HepG2 (cell line): Measurements from ENCODE around the gene NPSR1. TPM values are rescaled to one million over a fixed set of nuclear protein-coding genes. Genes with fewer than 3 reads are reported as not detected.

Source experiments
- FOXK2 ChIP-seq: fragments of 450-650 bp; IDR thresholded peaks from 2 replicates; pipeline ENCODE4 v1.6.1; 2016
- JUND ChIP-seq: sonication (generic); formaldehyde crosslinking; IDR thresholded peaks from 2 replicates; pipeline ENCODE4 v1.8.0; 2022; ENCODE audit warnings: mild to moderate bottlenecking, missing genetic modification reagents
- MED1 ChIP-seq: sonication (generic); formaldehyde crosslinking; IDR thresholded peaks from 2 replicates; pipeline ENCODE4 v1.4.0; 2020; ENCODE audit warnings: missing genetic modification reagents
- MTA1 ChIP-seq: sonication (generic); formaldehyde crosslinking; IDR thresholded peaks from 2 replicates; pipeline ENCODE4 v1.4.0; 2020; ENCODE audit warnings: missing genetic modification reagents, mild to moderate bottlenecking, borderline replicate concordance
- PHF5A ChIP-seq: IDR thresholded peaks from one replicate; pipeline ENCODE4 v1.6.1; 2018; ENCODE audit warnings: low read depth, missing genetic modification reagents; ENCODE audit not compliant: unreplicated experiment
- POLR2AphosphoS5 ChIP-seq: IDR thresholded peaks from 2 replicates; pipeline ENCODE4 v1.6.1; 2012; ENCODE audit warnings: low read depth, low read length
- RELA ChIP-seq: sonication (generic); formaldehyde crosslinking; IDR thresholded peaks from 2 replicates; pipeline ENCODE4 v1.4.0; 2020; ENCODE audit warnings: missing genetic modification reagents
- SALL1 ChIP-seq: sonication (generic); formaldehyde crosslinking; IDR thresholded peaks from 2 replicates; pipeline ENCODE4 v1.8.0; 2022; ENCODE audit warnings: mild to moderate bottlenecking, missing genetic modification reagents
- SOX5 ChIP-seq: IDR thresholded peaks from 2 replicates; pipeline ENCODE4 v1.6.1; 2016; ENCODE audit warnings: borderline replicate concordance
- TAF1 ChIP-seq: sonication (generic); formaldehyde crosslinking; IDR thresholded peaks from 2 replicates; pipeline ENCODE4 v1.4.0; 2020; ENCODE audit warnings: missing genetic modification reagents
- TCF7 ChIP-seq: sonication (generic); IDR thresholded peaks from 2 replicates; pipeline ENCODE4 v1.6.1; 2016; ENCODE audit warnings: antibody characterized with exemption, low read depth
- TERF1 ChIP-seq: sonication (generic); formaldehyde crosslinking; IDR thresholded peaks from 2 replicates; pipeline ENCODE4 v1.8.0; 2022; ENCODE audit warnings: mild to moderate bottlenecking, missing genetic modification reagents, moderate library complexity
- ZBTB20 ChIP-seq: sonication (generic); formaldehyde crosslinking; IDR thresholded peaks from 2 replicates; pipeline ENCODE4 v1.8.1; 2023; ENCODE audit warnings: missing genetic modification reagents, low read depth, mild to moderate bottlenecking, borderline replicate concordance
- ZC3H13 ChIP-seq: sonication (generic); formaldehyde crosslinking; IDR thresholded peaks from 2 replicates; pipeline ENCODE4 v1.8.1; 2023; ENCODE audit warnings: mild to moderate bottlenecking, missing genetic modification reagents, moderate library complexity
- ZEB1 ChIP-seq: IDR thresholded peaks from 2 replicates; pipeline ENCODE4 v1.6.1; 2012; ENCODE audit warnings: mild to moderate bottlenecking, low read depth, inconsistent platforms; ENCODE audit not compliant: insufficient replicate concordance
- ZNF292 ChIP-seq: sonication (generic); formaldehyde crosslinking; IDR thresholded peaks from 2 replicates; pipeline ENCODE4 v1.8.1; 2022; ENCODE audit warnings: mild to moderate bottlenecking, low read depth, missing genetic modification reagents, borderline replicate concordance
- ZNF570 ChIP-seq: sonication (generic); formaldehyde crosslinking; IDR thresholded peaks from 2 replicates; pipeline ENCODE4 v1.4.0; 2020; ENCODE audit warnings: mild to moderate bottlenecking, missing genetic modification reagents, borderline replicate concordance
- ZNF660 ChIP-seq: sonication (generic); formaldehyde crosslinking; IDR thresholded peaks from 2 replicates; pipeline ENCODE4 v1.5.1; 2020; ENCODE audit warnings: mild to moderate bottlenecking, low read depth, missing genetic modification reagents, borderline replicate concordance
- ZNF775 ChIP-seq: sonication (generic); formaldehyde crosslinking; IDR thresholded peaks from 2 replicates; pipeline ENCODE4 v1.4.0; 2020; ENCODE audit warnings: missing genetic modification reagents, mild to moderate bottlenecking, moderate library complexity, borderline replicate concordance
- polyA plus RNA-seq, 8 experiments: library from polyadenylated mRNA; depleted of rRNA in 3 of 8; stranded (reverse) in 7 of 8; unstranded in 1 of 8; fragments of >200 nt; fragmentation: Illumina TruSeq in 4 of 8; extraction: Trizol in 4 of 8; gene quantifications; 2 replicates each; pipeline versions ENCODE4 v1.2.1 to v1.2.3, GENCODE V29; 2011 to 2016; ENCODE audit warnings: low read depth in 4 of 8, missing spikeins in 1 of 8, mixed read lengths in 1 of 8; ENCODE audit not compliant: insufficient read depth in 1 of 8
- total RNA-seq, 5 experiments: library from RNA; depleted of rRNA; stranded (reverse); fragments of >200 nt; fragmentation: Illumina TruSeq; extraction: Trizol; gene quantifications; 2 replicates each; pipeline ENCODE4 v1.2.3, GENCODE V29; 2016; ENCODE audit warnings: low read depth in 1 of 5
- TF ChIP-seq, protein P1 (sequence below): sonication (generic); formaldehyde crosslinking; IDR thresholded peaks from 2 replicates; pipeline ENCODE4 v1.4.0; 2020; ENCODE audit warnings: missing genetic modification reagents
- TF ChIP-seq, protein P2 (sequence below): IDR thresholded peaks from 2 replicates; pipeline ENCODE4 v1.6.1; 2018; ENCODE audit warnings: missing genetic modification reagents
- TF ChIP-seq, protein P3 (sequence below): sonication (generic); formaldehyde crosslinking; IDR thresholded peaks from 2 replicates; pipeline ENCODE4 v1.4.0; 2020; ENCODE audit warnings: mild to moderate bottlenecking, missing genetic modification reagents
- TF ChIP-seq, protein P4 (sequence below): sonication (generic); formaldehyde crosslinking; IDR thresholded peaks from 2 replicates; pipeline ENCODE4 v1.4.0; 2020; ENCODE audit warnings: missing genetic modification reagents

NPSR1 gene
- total and polyA plus RNA-seq, 2 of the 13 experiments (the other 11 are each of a cell fraction or from before 2014, with no cell fraction given), result not detected

- TF ChIP-seq ZEB1, result peak; percentile 25
- TF ChIP-seq ZNF660 (CRISPR knock-in tag), result no peak
- no peak for TF ChIP-seq FOXK2
- TF ChIP-seq, protein P1, sequence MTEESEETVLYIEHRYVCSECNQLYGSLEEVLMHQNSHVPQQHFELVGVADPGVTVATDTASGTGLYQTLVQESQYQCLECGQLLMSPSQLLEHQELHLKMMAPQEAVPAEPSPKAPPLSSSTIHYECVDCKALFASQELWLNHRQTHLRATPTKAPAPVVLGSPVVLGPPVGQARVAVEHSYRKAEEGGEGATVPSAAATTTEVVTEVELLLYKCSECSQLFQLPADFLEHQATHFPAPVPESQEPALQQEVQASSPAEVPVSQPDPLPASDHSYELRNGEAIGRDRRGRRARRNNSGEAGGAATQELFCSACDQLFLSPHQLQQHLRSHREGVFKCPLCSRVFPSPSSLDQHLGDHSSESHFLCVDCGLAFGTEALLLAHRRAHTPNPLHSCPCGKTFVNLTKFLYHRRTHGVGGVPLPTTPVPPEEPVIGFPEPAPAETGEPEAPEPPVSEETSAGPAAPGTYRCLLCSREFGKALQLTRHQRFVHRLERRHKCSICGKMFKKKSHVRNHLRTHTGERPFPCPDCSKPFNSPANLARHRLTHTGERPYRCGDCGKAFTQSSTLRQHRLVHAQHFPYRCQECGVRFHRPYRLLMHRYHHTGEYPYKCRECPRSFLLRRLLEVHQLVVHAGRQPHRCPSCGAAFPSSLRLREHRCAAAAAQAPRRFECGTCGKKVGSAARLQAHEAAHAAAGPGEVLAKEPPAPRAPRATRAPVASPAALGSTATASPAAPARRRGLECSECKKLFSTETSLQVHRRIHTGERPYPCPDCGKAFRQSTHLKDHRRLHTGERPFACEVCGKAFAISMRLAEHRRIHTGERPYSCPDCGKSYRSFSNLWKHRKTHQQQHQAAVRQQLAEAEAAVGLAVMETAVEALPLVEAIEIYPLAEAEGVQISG (CRISPR knock-in tag), result no peak
- no peak for TF ChIP-seq ZC3H13
- TF ChIP-seq, protein P2, sequence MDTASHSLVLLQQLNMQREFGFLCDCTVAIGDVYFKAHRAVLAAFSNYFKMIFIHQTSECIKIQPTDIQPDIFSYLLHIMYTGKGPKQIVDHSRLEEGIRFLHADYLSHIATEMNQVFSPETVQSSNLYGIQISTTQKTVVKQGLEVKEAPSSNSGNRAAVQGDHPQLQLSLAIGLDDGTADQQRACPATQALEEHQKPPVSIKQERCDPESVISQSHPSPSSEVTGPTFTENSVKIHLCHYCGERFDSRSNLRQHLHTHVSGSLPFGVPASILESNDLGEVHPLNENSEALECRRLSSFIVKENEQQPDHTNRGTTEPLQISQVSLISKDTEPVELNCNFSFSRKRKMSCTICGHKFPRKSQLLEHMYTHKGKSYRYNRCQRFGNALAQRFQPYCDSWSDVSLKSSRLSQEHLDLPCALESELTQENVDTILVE (CRISPR knock-in tag), result no peak
- TF ChIP-seq TAF1 (CRISPR knock-in tag), result no peak
- no peak for TF ChIP-seq RELA (CRISPR knock-in tag)
- TF ChIP-seq SALL1, result no peak
- TF ChIP-seq, protein P3, sequence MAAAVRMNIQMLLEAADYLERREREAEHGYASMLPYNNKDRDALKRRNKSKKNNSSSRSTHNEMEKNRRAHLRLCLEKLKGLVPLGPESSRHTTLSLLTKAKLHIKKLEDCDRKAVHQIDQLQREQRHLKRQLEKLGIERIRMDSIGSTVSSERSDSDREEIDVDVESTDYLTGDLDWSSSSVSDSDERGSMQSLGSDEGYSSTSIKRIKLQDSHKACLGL (CRISPR knock-in tag), result no peak
- TF ChIP-seq ZBTB20 (CRISPR knock-in tag), result peak; percentile 99
- TF ChIP-seq TCF7, result 0 out of 2 replicates have a peak, but pooled peaks have one; percentile 18
- TF ChIP-seq SOX5, result no peak; the same call in 1 of the 2 replicates
- TF ChIP-seq ZNF775 (CRISPR knock-in tag), result no peak
- TF ChIP-seq PHF5A, result no peak
- TF ChIP-seq MTA1, result no peak
- TF ChIP-seq MED1, result peak; percentile 34
- no peak for TF ChIP-seq TERF1 (CRISPR knock-in tag)
- TF ChIP-seq JUND (CRISPR knock-in tag), result no peak
- TF ChIP-seq, protein P4, sequence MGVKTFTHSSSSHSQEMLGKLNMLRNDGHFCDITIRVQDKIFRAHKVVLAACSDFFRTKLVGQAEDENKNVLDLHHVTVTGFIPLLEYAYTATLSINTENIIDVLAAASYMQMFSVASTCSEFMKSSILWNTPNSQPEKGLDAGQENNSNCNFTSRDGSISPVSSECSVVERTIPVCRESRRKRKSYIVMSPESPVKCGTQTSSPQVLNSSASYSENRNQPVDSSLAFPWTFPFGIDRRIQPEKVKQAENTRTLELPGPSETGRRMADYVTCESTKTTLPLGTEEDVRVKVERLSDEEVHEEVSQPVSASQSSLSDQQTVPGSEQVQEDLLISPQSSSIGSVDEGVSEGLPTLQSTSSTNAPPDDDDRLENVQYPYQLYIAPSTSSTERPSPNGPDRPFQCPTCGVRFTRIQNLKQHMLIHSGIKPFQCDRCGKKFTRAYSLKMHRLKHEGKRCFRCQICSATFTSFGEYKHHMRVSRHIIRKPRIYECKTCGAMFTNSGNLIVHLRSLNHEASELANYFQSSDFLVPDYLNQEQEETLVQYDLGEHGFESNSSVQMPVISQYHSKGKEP (CRISPR knock-in tag), result no peak
- peak; percentile 51 for TF ChIP-seq POLR2AphosphoS5
- TF ChIP-seq ZNF570 (CRISPR knock-in tag), result no peak
- 0 out of 2 replicates have a peak, but pooled peaks have one; percentile 33 for TF ChIP-seq ZNF292
Measured at GRCh38 chr7:34751725-34752643, 94.0 kb downstream of the NPSR1 start (continued).
